ENCODE measurements around the gene NUP210. TPM values are rescaled to one million over a fixed set of nuclear protein-coding genes. Genes with fewer than 3 reads are reported as not detected.
A peak's percentile ranks its signal among the peaks of the same experiment; 100 is the strongest.

The NUP210 gene
- total RNA-seq, 2 donors from 2014 or later = 106 to 224 TPM

- no peak overlapping the region for H3K4me3 Mint-ChIP-seq
Observed at GRCh38 chr3:13353506-13353905, 66.6 kb downstream of the NUP210 start.

GRCh38 chr3:13352621-13353131, 67.4 kb downstream of the NUP210 start:
- Mint-ChIP-seq H3K4me1 (ENCODE audit: low read depth in 2 of 2) (peaks cover 19 to 26% of the 10 kb centered on the region in 2 donors), H3K36me3 (peaks cover 26% of the 10 kb centered on the region)

More at GRCh38 chr3:13353506-13353905, 66.6 kb downstream of the NUP210 start:
- H3K9me3 Mint-ChIP-seq = no peaks in the 10 kb centered on the region
- DNase-seq (ENCODE audit: low spot score) (no peak), ATAC-seq (no peak)
- peaks cover 21 to 24% of the 10 kb centered on the region in 2 donors for H3K4me1 Mint-ChIP-seq (ENCODE audit: low read depth in 2 of 2)
- H3K27me3 Mint-ChIP-seq = no peaks in the 10 kb centered on the region
- H3K27ac Mint-ChIP-seq = peak overlapping the region; percentile 72 to 86
- H3K36me3 Mint-ChIP-seq = peaks cover 27% of the 10 kb centered on the region

GRCh38 chr3:13349823-13350222, 70.3 kb downstream of the NUP210 start:
- ATAC-seq (no peak), DNase-seq (ENCODE audit: low spot score) (no peak)
- Mint-ChIP-seq H3K4me3 (no peak overlapping the region), H3K27ac (no peak overlapping the region), H3K27me3 (no peaks in the 10 kb centered on the region), H3K4me1 (ENCODE audit: low read depth in 2 of 2) (peaks cover 35 to 36% of the 10 kb centered on the region in 2 donors), H3K36me3 (peaks cover 21% of the 10 kb centered on the region), H3K9me3 (no peaks in the 10 kb centered on the region)

More at GRCh38 chr3:13352621-13353131, 67.4 kb downstream of the NUP210 start:
- DNase-seq (ENCODE audit: low spot score) = no peak
- Mint-ChIP-seq H3K27me3 (no peaks in the 10 kb centered on the region), H3K4me3 (peak overlapping the region; percentile 5), H3K27ac (peak overlapping the region; percentile 72 to 86), H3K9me3 (no peaks in the 10 kb centered on the region)
- ATAC-seq = peak; percentile 79 to 88

- Mint-ChIP-seq H3K4me1 (ENCODE audit: low read depth in 2 of 2) (peaks cover 42 to 45% of the 10 kb centered on the region in 2 donors), H3K9me3 (no peaks in the 10 kb centered on the region), H3K36me3 (peaks cover 21% of the 10 kb centered on the region), H3K27me3 (no peaks in the 10 kb centered on the region), H3K27ac (peak overlapping the region; percentile 40 to 53), H3K4me3 (no peak overlapping the region)
- ATAC-seq (no peak), DNase-seq (ENCODE audit: low spot score) (no peak)
Observed at GRCh38 chr3:13348661-13349396, 71.3 kb downstream of the NUP210 start.

GRCh38 chr3:13348100-13348499, 72.0 kb downstream of the NUP210 start:
- Mint-ChIP-seq H3K4me3 (no peak overlapping the region), H3K4me1 (ENCODE audit: low read depth in 2 of 2) (peaks cover 42 to 47% of the 10 kb centered on the region in 2 donors), H3K36me3 (peaks cover 21% of the 10 kb centered on the region), H3K27ac (peak overlapping the region in 1 of 2 donors; percentile 40), H3K9me3 (no peaks in the 10 kb centered on the region), H3K27me3 (no peaks in the 10 kb centered on the region)
- DNase-seq (ENCODE audit: low spot score) (no peak), ATAC-seq (no peak)

GRCh38 chr3:13347390-13347950, 72.7 kb downstream of the NUP210 start:
- Mint-ChIP-seq H3K36me3 (peaks cover 18% of the 10 kb centered on the region), H3K4me3 (no peak overlapping the region), H3K27me3 (no peaks in the 10 kb centered on the region), H3K4me1 (ENCODE audit: low read depth in 2 of 2) (peaks cover 40% of the 10 kb centered on the region in 2 donors), H3K27ac (peak overlapping the region; percentile 63), H3K9me3 (no peaks in the 10 kb centered on the region)
- ATAC-seq (no peak), DNase-seq (ENCODE audit: low spot score) (no peak)

- no peaks in the 10 kb centered on the region for H3K9me3 Mint-ChIP-seq
- DNase-seq (ENCODE audit: low spot score) (no peak), ATAC-seq (peak; percentile 38 to 69)
- H3K4me3 Mint-ChIP-seq = no peak overlapping the region
- H3K4me1 Mint-ChIP-seq (ENCODE audit: low read depth in 2 of 2) = peaks cover 39 to 45% of the 10 kb centered on the region in 2 donors
- peak overlapping the region; percentile 63 for H3K27ac Mint-ChIP-seq
- peaks cover 16% of the 10 kb centered on the region for H3K36me3 Mint-ChIP-seq
- H3K27me3 Mint-ChIP-seq = no peaks in the 10 kb centered on the region
Observed at GRCh38 chr3:13346481-13347389, 73.4 kb downstream of the NUP210 start.

GRCh38 chr3:13345772-13346171, 74.3 kb downstream of the NUP210 start:
- H3K27me3 Mint-ChIP-seq = no peaks in the 10 kb centered on the region
- ATAC-seq = no peak
- H3K4me1 Mint-ChIP-seq (ENCODE audit: low read depth in 2 of 2) = peaks cover 39 to 51% of the 10 kb centered on the region in 2 donors

GRCh38 chr3:13345284-13345683, 74.8 kb downstream of the NUP210 start:
- no peaks in the 10 kb centered on the region for H3K27me3 Mint-ChIP-seq
- DNase-seq (ENCODE audit: low spot score) (no peak), ATAC-seq (no peak)
- H3K9me3 Mint-ChIP-seq = no peaks in the 10 kb centered on the region
- peaks cover 39 to 51% of the 10 kb centered on the region in 2 donors for H3K4me1 Mint-ChIP-seq (ENCODE audit: low read depth in 2 of 2)
- peaks cover 13% of the 10 kb centered on the region for H3K36me3 Mint-ChIP-seq
- H3K4me3 Mint-ChIP-seq = no peak overlapping the region
- no peak overlapping the region for H3K27ac Mint-ChIP-seq

More at GRCh38 chr3:13345772-13346171, 74.3 kb downstream of the NUP210 start:
- Mint-ChIP-seq H3K9me3 (no peaks in the 10 kb centered on the region), H3K4me3 (no peak overlapping the region), H3K36me3 (peaks cover 16% of the 10 kb centered on the region), H3K27ac (peak overlapping the region in 1 of 2 donors; percentile 63)
- DNase-seq (ENCODE audit: low spot score) = no peak

- Mint-ChIP-seq H3K9me3 (no peaks in the 10 kb centered on the region), H3K4me1 (ENCODE audit: low read depth in 2 of 2) (peaks cover 39 to 51% of the 10 kb centered on the region in 2 donors), H3K36me3 (peaks cover 8% of the 10 kb centered on the region), H3K27ac (peak overlapping the region; percentile 61 to 69), H3K27me3 (no peaks in the 10 kb centered on the region), H3K4me3 (peak overlapping the region; percentile 65)
- DNase-seq (ENCODE audit: low spot score) = no peak
- no peak for ATAC-seq
Observed at GRCh38 chr3:13344663-13345062, 75.5 kb downstream of the NUP210 start.

- Mint-ChIP-seq H3K27me3 (no peaks in the 10 kb centered on the region), H3K4me3 (peak overlapping the region; percentile 38), H3K4me1 (ENCODE audit: low read depth in 2 of 2) (peaks cover 38 to 54% of the 10 kb centered on the region in 2 donors), H3K9me3 (no peaks in the 10 kb centered on the region), H3K27ac (peak overlapping the region in 1 of 2 donors; percentile 73), H3K36me3 (peaks cover 2% of the 10 kb centered on the region)
- no peak for DNase-seq (ENCODE audit: low spot score)
- peak; percentile 52 to 58 for ATAC-seq
Observed at GRCh38 chr3:13343601-13344000, 76.5 kb downstream of the NUP210 start.

GRCh38 chr3:13341229-13341905, 78.8 kb downstream of the NUP210 start:
- H3K27ac Mint-ChIP-seq = no peak overlapping the region
- no peak for ATAC-seq
- no peaks in the 10 kb centered on the region for H3K27me3 Mint-ChIP-seq
- no peaks in the 10 kb centered on the region for H3K9me3 Mint-ChIP-seq
- peaks cover 4% of the 10 kb centered on the region for H3K36me3 Mint-ChIP-seq
- no peak for DNase-seq (ENCODE audit: low spot score)
- H3K4me3 Mint-ChIP-seq = no peak overlapping the region
- H3K4me1 Mint-ChIP-seq (ENCODE audit: low read depth in 2 of 2) = peaks cover 37 to 60% of the 10 kb centered on the region in 2 donors

GRCh38 chr3:13339833-13340232, 80.3 kb downstream of the NUP210 start:
- ATAC-seq = no peak
- no peaks in the 10 kb centered on the region for H3K27me3 Mint-ChIP-seq
- no peaks in the 10 kb centered on the region for H3K9me3 Mint-ChIP-seq
- H3K36me3 Mint-ChIP-seq = peaks cover 4% of the 10 kb centered on the region
- H3K4me3 Mint-ChIP-seq = no peak overlapping the region
- no peak overlapping the region for H3K27ac Mint-ChIP-seq
- no peak for DNase-seq (ENCODE audit: low spot score)
- peaks cover 29 to 51% of the 10 kb centered on the region in 2 donors for H3K4me1 Mint-ChIP-seq (ENCODE audit: low read depth in 2 of 2)

Measured in natural killer cell treated with Interleukin-12 subunit alpha and Interleukin-12 subunit beta and Interleukin-15 and Interleukin-18, amount 100 ng/mL, for 72 hours (primary cell).